Hematopoietic multipotent progenitor cell (in vitro differentiated cells): ENCODE results near the gene TMPRSS7. TPM values are rescaled to one million over a fixed set of nuclear protein-coding genes. Genes with fewer than 3 reads are reported as not detected.
A peak's percentile ranks its signal among the peaks of the same experiment; 100 is the strongest.

ENCODE experiments used
- DNase-seq, 3 donors: peaks; one replicate each; pipeline ENCODE4 v3.0.0-alpha.2; 2011 to 2015; ENCODE audit warnings: low read depth in 2 of 3, low spot score in 2 of 3
- small RNA-seq: library from RNA; depleted of rRNA; stranded (forward); fragments of <200 nt; gene quantifications from one replicate; pipeline ENCODE3, GENCODE V24; 2012
- total RNA-seq: library from RNA; depleted of rRNA; stranded (reverse); fragments of >200 nt; gene quantifications from one replicate; pipeline ENCODE4 v1.2.3, GENCODE V29; 2012

TMPRSS7 gene
- total RNA-seq, 1 donor = not detected

DNA sequence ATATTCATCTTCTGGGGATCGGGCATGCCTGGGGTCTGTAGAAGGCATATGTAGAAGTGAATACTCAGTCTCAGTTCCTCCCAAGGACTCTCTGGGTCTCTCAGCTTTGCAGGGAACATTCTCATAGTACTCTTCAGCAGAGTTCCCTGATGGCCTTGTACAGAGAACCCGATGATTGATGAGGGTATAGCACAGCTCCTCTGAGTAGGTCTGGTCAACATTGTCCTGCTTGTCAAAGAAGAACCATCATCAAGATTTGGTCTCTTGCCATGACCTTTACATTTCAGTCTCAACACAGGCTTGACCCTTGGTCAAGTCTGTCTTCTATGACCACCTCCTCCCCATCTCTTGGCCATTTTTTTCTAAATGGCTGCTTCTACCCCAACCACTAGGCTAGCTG, 89.0 kb downstream of the TMPRSS7 start:
- no peak for DNase-seq

DNA sequence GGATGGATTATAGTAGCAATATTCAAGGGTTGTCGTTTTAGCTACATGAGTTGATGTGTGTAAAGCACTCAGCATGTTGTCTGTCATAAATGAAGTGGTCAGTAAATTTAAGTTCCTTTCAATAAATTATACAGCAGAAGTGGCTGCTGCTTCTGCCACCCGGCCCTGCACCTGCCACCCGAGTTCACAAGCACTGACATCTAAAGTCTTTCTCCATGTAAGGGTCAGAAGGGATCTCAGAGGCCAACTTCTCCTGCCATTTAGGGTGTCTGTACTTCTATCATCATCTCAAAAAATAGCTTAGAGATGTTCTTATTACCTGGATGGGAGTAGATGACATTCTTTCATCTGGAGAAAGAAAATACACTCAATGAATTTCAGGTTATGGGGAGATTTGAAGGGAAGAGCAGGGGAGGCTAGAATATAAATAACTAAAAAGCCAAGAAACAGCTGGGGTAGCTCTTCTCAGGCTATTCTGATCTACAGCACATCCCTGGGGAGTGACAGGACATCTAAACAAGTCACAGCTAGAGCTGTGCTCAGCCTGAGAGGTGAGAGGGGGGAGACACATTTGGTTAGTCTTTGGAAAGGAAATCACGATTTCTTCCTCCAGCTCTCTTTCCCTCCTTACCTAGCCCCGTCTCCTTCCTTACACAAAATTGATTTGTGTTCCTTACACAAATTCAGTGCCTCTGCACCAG, 90.5 kb downstream of the TMPRSS7 start:
- DNase-seq = no peak

DNA sequence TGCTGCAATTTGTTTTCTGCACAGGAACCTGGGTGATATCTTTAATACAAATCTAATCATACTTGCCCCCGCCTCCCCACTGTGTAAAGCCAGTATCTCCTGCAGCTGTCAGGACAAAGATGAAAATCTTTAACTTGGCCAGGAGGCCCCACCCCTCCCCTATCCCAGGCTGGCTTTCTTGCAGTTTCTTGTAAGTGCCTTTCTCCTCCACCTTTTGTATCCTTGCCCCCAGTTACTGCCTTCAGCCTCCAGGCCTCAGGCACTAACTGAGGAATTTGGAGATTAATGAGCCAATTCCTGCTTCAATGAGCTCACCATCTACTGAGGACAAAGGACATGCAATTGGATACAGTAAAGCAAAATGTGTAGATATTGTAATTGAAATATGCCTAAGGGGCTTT, 92.0 kb downstream of the TMPRSS7 start:
- no peak for DNase-seq

DNA sequence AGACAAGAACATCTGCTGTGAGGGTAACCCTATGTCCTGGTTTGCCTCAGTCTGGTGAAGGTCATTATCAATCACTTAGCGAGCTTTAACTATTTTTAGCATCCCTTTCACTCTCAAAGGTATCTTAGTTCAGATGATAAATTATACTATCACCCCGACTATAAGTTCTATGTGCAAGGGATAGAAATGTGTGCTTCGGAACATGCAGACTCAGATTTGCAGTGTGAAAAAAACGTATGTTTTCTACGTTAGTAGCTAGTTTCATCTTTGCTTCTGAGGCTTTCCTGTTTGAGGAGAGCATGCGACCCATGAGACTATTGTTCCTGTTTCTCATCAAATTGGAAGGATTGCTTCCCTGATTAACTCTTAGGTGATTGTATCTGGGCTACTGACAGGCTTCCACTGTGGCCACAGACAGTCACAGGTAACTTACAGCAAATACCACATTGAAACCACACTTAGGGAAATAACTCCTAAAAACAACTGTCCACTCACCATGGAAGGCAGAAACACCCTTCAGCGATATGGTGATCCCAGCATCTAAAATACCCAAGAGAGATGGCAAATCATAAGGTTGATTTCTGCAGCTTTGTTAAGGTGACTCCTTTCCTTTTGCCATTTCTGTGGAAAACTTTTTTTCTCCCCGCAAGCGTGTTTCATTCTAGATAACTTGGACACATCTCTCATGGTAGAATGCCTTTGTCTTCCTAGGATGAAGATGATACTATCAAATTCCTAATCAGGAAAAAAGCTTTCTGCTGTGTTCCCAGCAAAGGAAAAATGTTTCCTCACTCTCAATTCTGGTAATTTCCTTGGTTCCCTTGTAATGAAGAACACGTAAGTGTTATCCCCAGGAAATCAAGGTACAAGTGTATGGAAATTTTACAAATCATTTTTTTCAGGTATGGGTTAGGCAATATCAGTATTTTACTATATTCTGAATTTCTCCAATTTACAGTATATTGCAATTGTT, 93.3 kb downstream of the TMPRSS7 start:
- DNase-seq = peak in 1 of 3 donors; percentile 32

DNA sequence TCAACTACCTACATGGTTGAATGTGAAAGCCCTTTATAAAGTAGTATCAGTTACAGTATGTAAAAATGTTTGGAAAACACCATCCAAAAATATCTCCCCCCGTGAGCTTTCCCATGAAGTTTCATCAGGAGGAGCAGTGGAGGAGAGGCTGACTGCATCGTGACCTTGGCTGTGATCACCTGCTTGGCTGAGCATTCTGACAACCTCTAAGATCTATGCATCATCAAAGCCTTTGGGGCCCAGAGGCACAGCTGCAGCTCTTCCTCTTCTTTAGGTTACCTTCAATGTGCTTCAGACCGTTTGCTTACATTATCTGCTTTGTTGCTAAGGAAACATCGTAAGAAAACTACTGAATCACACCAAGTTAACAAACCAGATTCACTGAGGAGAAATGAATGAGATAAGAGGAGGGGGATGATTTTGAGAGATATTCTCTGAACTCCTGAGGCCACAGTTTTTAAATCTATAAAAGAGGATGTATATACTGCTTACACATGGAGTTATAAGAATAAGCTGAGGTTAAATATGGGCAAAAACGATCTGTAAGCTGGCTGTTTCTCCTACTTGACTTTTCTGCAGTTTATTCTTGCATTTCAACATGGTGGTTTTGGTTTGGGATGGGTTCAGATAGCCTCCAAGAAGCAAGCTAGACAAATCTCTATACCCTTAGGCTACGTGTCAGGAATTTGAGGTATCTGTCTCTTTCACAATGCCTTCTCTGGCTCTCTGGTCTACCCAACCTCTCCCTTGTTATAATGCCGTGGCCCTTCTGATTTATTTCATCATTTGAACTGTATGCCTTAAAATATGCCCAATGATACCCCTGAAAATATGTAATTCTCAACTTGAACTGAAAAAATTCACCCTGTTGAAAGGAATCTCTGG, 94.5 kb downstream of the TMPRSS7 start:
- DNase-seq = peak; percentile 54 to 90 (median 71)

DNA sequence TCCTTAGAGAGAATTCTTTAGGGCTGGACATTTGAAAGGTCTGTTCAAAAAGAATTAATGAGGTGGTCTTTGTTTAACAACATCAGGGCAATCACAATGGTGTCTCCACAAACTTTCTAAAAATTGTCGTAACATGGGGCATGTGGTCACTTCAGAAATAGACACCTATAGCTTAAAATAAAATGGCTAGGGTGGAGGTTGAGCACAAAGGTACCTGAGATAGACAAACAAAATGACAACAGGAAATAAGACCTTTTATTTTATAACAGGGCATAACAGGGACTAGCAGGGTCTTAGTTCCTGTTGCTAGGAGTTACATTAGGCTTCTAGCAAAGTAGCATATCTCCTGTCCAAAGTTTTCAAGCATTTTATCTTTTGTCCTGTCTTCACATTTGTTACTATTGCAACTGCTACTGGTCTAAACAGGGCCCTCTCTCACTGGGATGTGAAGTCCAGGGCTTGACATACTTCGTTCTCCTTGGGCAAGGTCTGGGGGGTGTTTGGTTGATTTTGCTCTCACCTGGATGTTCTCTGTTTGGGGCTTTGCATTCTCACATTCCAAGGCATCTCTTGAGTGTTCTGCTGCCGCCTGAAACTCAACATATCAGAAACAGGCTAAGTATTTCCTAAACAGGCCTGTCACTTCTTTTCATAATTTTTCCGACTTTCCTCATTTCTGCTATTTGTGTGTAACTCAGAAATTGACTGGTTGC, 95.5 kb downstream of the TMPRSS7 start:
- DNase-seq = no peak

DNA sequence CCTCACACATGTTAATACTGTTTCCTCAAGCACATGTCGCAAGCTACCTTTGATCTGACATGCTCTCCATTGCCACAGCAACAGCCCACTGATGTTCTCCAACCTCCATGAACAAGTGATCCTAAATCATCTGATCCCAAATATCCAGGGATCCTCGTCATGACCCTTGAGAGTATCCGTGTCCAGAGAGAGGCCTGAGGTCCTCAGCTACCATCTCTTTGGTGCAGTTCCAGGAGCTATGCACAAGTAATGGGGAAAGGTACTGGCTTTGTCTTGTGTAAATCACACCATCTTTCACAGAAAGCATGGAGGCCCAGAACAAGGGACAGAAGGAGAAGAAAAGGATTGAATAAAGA, 96.1 kb downstream of the TMPRSS7 start:
- DNase-seq = no peak

Small RNAs within 50 kb of the gene (small RNA-seq; reads per million reads assigned to genes)
- not detected for gene MIR567

Other genes with a start within 250 kb of the TMPRSS7 start
- gene PHLDB2, start 175.5 kb upstream of the TMPRSS7 start, total RNA-seq = 4.8 TPM
- gene ABHD10, start 55.7 kb upstream of the TMPRSS7 start, total RNA-seq = 29.6 TPM
- not detected for gene TAGLN3, start 35.8 kb upstream of the TMPRSS7 start, total RNA-seq
- gene C3orf52, start 51.7 kb downstream of the TMPRSS7 start, total RNA-seq = 0.27 TPM
- gene GCSAM, start 98.5 kb downstream of the TMPRSS7 start, total RNA-seq = 1.3 TPM